Stimulated activated naive B cell treated with anti-CD40 and anti-IgM and Interleukin-4, amounts not matched to agents 10 μg/mL and 1 μg/mL and 100 μg/mL, for 72 hours (primary cell): ENCODE data around the gene FITM1.

Experiments used
- ATAC-seq, 2 donors: fragments of 150-1000 bp; cut with Tn5 transposase; replicated peaks; 2 replicates each; pipeline ENCODE4 v1.10.0; 2021; ENCODE audit warnings: moderate library complexity in 1 of 2
- DNase-seq: peaks from one replicate; pipeline ENCODE4 v3.0.0; 2021
- H3K27ac Mint-ChIP-seq: one replicate; pipeline ENCODE4 v1.8.0; 2022; ENCODE audit warnings: mild to moderate bottlenecking, mixed read lengths
- H3K27me3 Mint-ChIP-seq, 2 donors: one replicate each; pipeline ENCODE4 v1.8.0; 2022; ENCODE audit warnings: mixed read lengths in 2 of 2
- H3K36me3 Mint-ChIP-seq, 2 donors: one replicate each; pipeline ENCODE4 v1.8.0; 2022; ENCODE audit warnings: mixed read lengths in 2 of 2, mild to moderate bottlenecking in 1 of 2
- H3K4me1 Mint-ChIP-seq, 2 donors: one replicate each; pipeline ENCODE4 v1.8.0; 2022; ENCODE audit warnings: mixed read lengths in 2 of 2, mild to moderate bottlenecking in 1 of 2
- H3K4me3 Mint-ChIP-seq, 2 donors: one replicate each; pipeline ENCODE4 v1.8.0; 2022; ENCODE audit warnings: mild to moderate bottlenecking in 2 of 2, mixed read lengths in 2 of 2, moderate library complexity in 1 of 2
- H3K9me3 Mint-ChIP-seq, 2 donors: one replicate each; pipeline ENCODE4 v1.8.0; 2022; ENCODE audit warnings: mixed read lengths in 2 of 2, mild to moderate bottlenecking in 1 of 2

Gene FITM1

GRCh38 chr14:24179294-24179960 is 49.0 kb downstream of the FITM1 start:
- peak; percentile 10 to 26 for ATAC-seq
- H3K27me3 Mint-ChIP-seq: no peaks in the 10 kb centered on the region
- peak overlapping the region; percentile 79 for H3K27ac Mint-ChIP-seq
- H3K36me3 Mint-ChIP-seq: peaks cover 43 to 58% of the 10 kb centered on the region in 2 donors
- peaks cover 14 to 24% of the 10 kb centered on the region in 2 donors for H3K4me1 Mint-ChIP-seq
- H3K9me3 Mint-ChIP-seq: no peaks in the 10 kb centered on the region
- peak overlapping the region in 1 of 2 donors; percentile 11 for H3K4me3 Mint-ChIP-seq
- DNase-seq: no peak

GRCh38 chr14:24179961-24180796 is 49.7 kb downstream of the FITM1 start:
- H3K9me3 Mint-ChIP-seq: no peaks in the 10 kb centered on the region
- no peak overlapping the region for H3K27ac Mint-ChIP-seq
- no peaks in the 10 kb centered on the region for H3K27me3 Mint-ChIP-seq
- H3K4me3 Mint-ChIP-seq: no peak overlapping the region
- no peak for DNase-seq
- peaks cover 48 to 60% of the 10 kb centered on the region in 2 donors for H3K36me3 Mint-ChIP-seq
- H3K4me1 Mint-ChIP-seq: peaks cover 17 to 24% of the 10 kb centered on the region in 2 donors
- peak; percentile 49 to 59 for ATAC-seq

- Mint-ChIP-seq H3K36me3 (peaks cover 49 to 70% of the 10 kb centered on the region in 2 donors), H3K27ac (peak overlapping the region; percentile 56), H3K4me1 (peaks cover 17 to 30% of the 10 kb centered on the region in 2 donors), H3K27me3 (no peaks in the 10 kb centered on the region), H3K9me3 (no peaks in the 10 kb centered on the region), H3K4me3 (no peak overlapping the region)
- no peak for ATAC-seq
- no peak for DNase-seq
Observed at GRCh38 chr14:24181371-24182077, 51.1 kb downstream of the FITM1 start.
